HG03571 (cell line): ENCODE measurements around the gene ANKRD52.
"Not testable (repeated sequence)": the region's sequence is repeated elsewhere in the genome, so short reads cannot be mapped to it uniquely, and the experiment has no call there.

Experiments used
- ATAC-seq: cut with Tn5 transposase; IDR thresholded peaks from one replicate; pipeline ENCODE4 v1.9.1; 2021; ENCODE audit not compliant: unreplicated experiment

Gene ANKRD52

DNA sequence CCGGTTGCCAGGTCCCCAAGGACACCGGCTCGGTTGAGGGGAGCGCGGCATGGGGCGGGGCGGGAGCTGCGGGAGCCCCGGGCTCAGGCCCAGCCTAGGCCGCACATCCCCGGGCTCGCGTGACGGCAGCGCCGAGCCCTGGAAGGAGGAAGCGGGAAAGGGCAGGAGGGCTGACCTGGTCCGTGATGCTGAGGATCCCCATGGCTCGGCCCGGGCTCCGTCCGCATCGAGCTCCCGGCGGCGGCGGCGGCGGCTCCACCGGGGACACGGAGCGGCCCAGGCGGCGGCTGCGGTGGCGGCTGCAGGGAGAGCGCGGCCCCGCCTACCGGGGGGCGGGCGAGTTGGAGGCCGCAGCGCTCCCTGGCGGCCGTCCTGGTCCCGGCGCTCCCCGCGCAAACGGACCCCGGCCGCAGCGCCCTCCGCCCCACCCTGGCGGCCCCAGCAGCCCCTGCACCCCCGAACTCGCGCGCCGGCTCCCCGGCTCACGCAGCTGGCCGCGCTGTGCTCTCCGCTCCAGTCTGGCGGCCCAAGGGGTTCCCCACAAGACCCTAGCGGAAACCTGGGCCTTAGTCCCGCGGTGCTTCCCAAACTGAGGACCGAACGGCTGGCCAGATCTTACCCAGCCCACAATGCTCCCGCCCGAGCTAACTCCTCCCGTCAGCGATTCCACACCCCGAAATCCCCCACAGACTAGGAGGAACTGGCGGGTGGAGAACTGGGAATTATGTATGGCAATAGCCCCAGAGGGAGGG is at the start of gene ANKRD52:
TSS of gene ANKRD52 (minus strand) at position 317 of the 752 bp plus-strand sequence. CDS start at position 202, 115 bp downstream.
- ATAC-seq: peak; percentile 81

DNA sequence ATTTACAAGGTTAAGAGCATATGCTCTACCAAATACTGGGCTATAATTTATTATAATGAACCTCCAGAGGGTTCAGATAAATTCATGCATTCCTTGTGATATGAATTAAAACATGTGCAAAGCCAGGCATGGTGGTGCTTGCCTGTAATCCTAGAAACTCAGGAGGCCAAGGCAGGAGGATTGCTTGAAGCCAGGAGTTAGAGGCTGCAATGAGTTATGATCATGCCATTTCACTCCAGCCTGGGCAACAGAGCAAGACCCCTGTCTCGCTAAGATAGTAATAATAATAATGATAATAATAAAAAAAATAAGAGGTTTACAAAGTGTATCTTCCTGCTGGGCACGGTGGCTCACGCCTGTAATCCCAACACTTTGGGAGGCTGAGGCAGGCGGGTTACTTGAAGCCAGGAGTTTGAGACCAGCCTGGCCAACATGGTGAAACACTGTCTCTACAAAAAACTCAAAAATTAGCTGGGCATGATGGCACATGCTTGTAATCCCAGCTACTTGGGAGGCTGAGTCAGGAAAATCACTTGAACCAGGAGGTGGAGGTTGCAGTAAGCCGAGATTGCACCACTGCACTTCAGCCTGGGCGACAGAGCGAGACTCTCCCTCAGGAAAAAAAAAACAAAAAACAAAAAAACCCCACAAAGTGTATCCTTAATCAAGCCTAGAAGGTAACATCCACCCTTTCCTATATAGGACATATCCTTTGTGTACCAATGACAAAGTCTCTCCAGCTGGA is 49.2 kb upstream of the ANKRD52 start:
- no peak for ATAC-seq

DNA sequence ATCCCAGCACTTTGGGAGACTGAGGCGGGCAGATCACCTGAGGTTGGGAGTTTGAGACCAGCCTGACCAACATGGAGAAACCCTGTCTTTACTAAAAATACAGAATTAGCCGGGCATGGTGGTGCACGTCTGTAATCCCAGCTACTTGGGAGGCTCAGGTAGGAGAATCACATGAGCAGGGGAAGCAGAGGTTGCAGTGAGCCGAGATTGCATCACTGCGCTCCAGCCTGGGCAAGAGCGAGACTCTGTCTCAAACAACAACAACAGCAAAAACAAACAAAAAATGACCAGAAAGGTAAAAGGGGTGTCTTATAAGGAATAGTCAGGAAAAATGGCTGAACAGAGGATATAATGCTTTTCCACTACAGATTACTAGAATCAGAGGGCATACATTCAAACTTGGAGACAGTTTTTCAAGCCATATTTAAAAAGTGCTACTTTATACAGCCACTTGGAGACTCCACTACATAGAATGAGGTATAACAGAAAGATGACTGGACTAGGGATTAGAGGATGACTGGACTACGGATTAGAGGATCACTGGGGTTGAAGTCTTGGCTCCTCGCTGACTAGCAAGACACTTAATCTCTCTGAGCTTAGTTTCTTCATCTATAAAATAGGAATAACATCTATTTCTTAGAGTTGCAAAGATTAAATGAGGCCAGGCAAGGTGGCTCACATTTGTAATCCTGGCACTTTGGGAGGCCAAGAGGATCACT is 46.8 kb upstream of the ANKRD52 start:
- ATAC-seq: no peak

DNA sequence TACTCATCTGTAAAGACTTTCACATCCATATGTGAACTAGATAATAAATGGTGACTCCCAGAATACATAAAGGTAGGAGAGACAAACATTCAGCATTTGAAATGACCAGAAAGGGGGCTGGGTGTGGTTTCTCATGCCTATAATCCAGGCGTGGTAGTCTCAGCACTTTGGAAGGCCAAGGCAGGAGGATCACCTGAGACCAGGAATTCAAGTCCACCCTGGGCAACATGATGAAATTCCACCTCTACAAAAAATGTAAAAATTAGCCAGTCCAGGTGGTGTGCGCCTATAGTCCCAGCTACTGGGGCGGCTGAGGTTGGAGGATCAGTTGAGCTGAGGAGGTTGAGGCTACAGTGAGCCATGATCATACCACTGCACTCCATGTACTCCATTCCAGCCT is 46.1 kb upstream of the ANKRD52 start:
- ATAC-seq: no peak

DNA sequence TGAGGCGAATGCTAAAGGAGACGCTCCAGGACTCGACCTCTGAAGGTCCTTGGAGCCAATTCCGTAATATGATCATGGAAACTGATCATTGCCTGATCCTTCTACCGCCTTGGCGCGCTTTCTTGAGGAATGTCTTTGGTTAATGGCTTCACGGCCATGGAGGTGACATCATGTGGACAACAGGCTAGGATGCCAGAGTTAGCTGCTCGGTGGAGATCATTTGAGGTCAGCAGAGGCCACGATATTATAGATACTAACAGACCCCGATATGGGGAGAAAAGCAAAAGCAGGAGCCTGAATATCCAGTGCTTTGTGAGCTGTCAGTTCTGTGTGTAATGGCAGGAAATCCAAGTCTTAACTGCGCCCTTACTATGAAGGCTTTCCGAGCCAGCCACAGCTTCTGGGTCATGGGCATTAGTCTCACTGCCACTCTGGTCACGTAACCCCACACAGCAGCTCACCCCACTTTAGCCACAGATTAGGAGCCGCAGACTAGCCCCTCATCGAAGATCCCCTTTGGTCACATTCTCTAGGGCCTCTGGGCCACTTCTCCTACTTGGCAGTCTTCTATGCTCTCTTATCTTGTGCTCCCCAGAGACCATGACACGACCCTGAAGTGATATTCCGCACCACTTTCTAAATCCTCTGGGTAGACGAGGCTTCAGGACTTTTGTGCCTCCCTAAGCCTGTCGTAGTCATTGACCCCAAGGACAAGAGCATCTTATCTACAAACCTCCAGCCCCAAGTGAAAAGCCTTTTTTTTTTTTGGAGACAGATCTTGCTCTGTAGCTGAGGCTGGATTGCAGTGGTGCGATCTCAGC is 42.7 kb upstream of the ANKRD52 start:
- no peak for ATAC-seq

DNA sequence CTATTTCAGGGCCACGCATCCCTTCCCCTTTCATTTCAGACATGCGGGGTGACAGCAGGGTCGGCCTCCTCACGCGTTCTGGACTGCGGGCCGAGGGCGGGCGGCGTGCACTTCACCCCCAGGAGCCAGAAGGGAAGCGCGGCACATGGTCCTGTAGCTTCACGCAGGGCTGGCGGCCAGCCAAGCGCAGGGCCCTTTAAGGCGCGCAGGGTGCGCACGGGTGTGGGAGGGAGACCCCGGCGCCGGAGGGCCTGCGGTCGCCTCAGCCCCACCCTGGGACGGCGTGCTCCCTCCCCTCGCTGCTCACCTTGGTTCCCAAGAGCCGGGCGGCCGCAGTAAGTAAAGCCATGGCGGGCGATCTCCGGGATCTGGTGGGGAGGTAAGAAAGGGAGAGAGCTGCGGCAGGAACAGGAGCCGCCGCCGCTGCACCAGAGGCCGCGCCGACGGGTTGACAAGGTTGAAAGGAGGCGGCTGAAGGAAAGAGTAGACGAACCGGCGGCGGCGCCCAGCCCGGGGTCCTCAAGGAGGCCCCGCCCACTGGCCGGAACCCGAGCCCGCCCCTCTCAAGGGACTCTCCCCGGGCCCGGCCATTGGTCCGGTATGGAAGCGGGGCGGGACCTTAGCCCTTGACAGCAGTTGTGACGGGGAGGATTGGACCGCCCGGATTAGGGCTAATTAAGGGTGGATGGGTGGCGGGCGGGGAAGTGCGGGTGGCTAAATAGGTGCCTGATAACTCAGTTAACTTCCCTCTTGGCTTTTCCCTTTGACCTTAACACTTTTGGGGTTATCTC is 41.9 kb upstream of the ANKRD52 start, which contains the start of gene CS:
TSS of gene CS (minus strand) at position 478 of the 791 bp plus-strand sequence. CDS start at position 349, 129 bp downstream.
- peak; percentile 91 for ATAC-seq

DNA sequence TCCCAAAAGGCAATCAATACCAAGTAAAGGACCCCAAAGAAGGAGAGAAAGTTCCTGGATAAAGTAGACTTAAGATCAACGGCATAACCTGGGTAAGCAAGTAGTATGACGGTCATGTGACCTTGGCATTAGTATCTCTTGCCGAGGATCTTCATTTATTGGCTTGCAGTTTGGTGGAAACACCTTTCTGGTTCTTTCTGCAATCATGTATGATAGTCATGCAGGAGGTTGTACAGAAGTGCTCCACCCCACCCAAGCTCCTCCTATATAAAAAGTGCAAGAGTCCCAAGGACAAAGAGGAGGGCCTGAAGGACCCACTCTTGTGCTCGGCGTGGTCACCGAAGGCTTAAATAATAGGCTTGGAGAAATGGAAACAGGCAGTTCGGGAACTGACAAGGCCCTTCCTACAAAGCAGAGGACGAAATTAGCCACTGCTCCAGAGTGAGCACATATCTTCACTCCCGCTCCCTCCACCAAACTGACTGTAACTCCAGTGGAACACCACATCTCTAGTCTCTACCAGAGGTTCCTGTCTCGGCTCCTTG is 41.2 kb upstream of the ANKRD52 start:
- ATAC-seq: peak; percentile 6

DNA sequence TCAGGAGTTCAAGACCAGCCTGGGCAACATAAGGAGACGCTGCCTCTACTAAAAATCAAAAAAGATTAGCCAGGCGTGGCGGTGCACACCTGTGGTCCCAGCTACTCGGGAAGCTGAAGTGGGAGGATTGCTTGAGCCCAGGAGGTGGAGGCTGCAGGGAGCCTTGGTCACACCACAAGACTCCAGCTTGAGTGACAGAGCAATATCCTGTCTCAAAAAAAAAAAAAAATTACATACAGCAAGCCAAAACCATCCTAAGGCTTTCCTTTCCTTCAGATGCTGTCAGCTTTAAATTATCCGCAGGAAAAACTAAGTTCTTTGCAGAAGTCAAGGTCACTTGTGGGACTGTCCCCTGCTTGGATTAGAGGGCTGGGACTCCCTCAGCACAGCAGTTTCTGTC is 40.6 kb upstream of the ANKRD52 start:
- no peak for ATAC-seq

DNA sequence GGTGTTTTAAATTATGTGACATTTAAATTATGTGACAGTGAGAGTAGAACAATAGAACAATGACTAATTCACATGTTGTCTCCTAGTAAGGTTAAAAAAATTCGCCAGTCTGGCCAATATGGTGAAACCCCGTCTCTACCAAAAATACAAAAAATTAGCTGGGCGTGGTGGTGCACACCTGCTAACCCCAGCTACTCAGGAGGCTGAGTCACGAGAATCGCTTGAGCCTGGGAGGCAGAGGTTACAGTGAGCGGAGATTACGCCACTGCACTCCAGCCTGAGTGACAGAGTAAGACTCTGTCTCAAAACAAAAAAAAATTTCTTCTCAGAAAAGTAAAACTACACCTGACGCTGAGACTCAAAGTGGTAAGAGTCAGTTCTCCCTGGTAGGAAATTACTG is 39.2 kb upstream of the ANKRD52 start:
- no peak for ATAC-seq

DNA sequence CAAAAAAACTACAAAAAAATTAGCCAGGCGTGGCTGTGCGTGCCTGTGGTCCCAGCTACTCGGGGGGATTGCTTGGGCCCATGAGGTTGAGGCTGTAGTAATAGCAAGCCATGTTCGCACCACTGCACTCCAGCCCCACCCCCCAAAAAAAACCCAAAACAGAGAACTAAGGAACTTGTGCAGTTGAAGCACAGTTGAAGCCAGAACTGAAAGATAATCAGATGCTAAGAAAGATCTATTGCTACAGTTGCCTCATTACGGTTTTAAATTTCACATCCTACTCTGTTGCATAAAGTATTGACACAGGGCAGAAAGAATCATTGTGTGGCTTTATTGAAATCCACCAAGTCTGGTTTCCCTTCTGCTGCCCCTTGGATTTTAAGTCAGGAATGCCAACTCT is 38.1 kb upstream of the ANKRD52 start:
- no peak for ATAC-seq

DNA sequence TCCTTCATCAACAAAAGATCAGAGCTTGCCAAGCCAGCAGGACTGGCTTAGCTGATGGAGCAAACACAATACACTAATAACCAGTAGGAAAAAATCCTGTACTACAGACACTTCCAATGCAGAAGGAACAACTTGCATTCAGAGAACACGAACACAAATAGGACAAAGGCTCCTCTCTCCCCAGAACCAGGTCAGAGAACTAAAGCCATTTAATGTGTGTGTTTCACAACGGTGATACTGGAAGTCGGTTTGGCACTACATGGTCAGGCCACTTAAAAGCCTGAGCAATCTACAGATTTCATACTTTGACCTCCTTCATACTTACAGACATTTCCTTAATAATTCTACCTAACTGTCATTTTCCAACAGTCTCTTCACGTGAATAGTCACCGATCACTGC is 35.6 kb upstream of the ANKRD52 start:
- no peak for ATAC-seq

DNA sequence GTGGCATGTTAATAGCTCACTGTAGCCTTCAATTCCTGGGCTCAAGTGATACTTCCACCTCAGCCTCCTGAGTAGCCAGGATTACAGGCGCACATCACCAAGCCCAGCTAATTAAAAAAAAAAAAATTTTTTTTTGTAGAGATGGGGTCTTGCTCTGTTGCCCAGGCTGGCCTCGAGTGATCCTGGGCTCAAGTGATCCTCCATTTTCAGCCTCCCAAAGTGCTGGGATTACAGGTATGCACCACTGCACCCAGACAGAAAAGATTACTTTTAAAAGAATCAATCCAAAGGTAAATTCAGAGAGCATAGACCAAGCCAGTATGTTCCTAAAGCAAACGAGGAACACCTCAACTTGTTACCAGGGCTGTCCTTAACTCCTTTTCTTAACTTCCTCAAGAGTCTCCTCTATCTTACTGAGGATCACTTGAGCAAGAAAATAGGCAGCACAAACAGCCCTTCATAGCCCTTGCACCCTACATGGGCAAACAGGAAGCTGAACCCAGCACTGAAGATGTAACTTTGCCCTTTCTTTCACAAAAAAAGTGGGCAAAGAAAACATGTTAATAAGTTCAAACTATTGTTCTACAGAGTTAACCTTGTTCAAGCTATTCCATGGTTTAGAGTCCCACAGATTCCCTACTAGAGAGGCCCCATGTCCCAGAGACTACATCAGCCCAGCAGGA is 30.7 kb upstream of the ANKRD52 start:
- no peak for ATAC-seq

DNA sequence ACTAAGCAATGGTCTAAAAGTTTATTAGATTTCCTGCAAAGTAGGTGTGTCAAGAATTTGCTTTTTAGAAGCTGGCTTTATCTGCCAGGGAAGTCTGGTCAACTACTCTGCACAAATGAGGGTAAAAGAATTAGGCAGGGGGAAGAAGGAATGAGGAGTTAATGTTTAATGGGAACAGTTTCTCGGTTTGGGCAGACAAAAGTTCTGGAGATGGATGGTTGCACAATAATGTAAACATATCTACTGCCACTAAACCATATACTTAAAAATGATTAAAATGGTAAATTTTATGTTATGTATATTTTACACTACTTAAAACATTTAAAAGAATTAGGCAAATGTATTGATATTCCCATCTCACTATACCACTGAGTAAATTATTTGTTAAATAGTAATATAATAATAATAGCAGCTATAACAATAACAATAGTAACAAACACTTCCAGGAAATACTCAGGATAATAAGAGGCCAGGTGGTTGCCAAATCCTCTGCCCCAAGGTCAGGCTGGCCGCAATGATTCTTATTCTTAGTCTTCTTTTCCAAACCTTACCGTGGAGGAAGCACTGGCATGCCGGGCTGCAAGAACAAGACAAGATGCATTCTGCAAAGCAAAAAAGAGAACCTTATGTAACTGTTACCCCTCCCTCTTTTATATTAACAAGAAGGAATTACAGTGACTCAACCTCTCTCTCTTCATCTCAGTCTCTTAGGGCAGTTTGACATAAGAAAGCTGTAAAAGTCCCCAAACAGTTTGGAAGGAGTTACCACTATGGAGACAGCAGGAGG is 28.1 kb upstream of the ANKRD52 start:
- ATAC-seq: no peak

DNA sequence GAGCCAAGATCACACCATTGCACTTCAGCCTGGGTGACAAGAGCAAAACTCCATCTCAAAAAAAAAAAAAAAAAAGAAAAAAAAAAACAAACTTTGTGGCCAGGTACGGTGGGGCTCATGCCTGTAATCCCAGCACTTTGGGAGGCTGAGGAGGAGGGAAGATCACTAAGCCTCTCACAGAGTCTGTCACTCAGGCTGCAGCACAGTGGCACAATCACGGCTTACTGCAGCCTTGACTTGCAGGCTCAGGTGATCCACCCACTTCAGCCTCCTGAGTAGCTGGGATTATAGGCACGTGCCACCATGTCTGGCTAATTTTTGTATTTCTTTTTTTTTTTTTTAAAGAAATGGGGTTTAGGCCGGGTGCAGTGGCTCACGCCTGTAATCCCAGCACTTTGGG is 26.1 kb upstream of the ANKRD52 start:
- not testable (repeated sequence) for ATAC-seq

DNA sequence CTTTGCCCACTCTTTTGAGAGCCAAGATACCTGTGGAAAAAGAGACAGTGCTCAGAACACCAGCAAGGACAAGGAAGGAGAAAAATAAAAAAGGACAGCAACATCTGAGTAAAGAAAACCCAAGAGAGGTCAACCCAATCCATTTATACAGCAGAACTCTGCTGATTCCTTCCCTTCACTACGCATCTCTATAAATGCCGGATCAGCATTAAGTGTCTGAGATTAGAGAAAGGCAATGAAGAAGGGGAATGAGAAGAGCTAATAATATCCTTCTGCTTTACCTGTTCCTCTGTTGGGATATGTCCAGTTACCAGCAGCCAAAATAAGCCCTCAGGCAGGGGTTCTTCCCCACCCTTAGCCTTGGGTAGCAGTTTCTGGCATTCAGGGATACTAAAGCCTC is 24.4 kb upstream of the ANKRD52 start:
- no peak for ATAC-seq

DNA sequence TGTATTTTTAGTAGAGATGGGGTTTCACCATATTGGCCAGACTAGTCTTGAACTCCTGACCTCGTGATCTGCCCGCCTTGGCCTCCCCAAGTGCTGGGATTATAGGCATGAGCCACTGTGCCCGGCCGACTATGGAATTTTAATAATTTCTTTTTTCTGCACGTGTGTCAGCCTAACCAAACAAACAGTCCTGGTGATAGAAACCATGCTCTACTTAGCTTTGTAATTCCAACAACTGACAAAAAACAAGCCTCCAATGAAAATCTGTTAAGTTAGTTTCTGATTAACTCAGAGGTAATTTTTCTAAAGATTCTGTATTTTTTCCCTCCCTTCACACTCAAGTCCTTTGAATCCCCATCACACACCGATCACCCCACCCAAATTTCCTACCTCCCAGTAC is 23.8 kb upstream of the ANKRD52 start:
- ATAC-seq: no peak

DNA sequence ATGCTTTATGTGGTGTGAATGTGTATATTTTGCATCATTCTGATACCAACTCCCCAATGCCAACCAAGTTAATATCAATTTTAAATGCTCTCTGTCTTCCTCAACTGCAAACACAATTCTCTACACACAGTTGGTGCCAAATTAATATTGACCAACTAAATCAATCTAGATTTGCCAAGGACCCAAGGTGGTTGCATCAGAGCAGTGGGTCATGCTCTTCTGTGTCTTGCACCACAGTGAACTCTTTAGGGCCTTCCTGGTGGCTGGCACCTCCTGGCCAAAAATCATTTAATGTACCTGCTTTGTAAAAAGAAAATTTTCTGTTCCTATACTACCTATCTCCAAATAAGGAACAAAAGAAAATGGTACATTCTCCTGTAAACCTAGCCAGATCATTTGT is 22.7 kb upstream of the ANKRD52 start:
- no peak for ATAC-seq

DNA sequence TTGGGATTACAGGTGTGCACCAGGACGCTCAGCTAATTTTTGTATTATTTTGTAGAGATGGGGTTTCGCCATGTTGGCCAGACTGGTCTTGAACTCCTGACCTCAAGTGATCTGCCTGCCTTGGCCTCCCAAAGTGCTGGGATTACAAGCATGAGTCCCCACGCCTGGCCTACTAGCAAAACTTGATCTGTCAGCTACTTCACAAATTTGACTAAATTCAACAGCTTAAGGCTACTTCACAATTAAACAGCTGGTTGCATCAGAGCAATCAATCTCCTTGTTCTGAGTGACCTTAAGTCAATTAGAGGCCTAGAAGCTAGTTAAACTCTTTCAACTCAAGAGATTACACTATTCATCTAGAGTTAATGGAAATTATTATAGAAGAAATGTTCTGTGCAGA is 20.7 kb upstream of the ANKRD52 start:
- no peak for ATAC-seq
